NCI-H446 (cell line): Measurements from ENCODE around the gene LITAF.
"Not testable (repeated sequence)": the region's sequence is repeated elsewhere in the genome, so short reads cannot be mapped to it uniquely, and the experiment has no call there.

Experiments
- DNase-seq, 2 experiments: peaks; one replicate each; lab custom pipeline; 2025; lab: John Stamatoyannopoulos, UW

The LITAF gene

DNA sequence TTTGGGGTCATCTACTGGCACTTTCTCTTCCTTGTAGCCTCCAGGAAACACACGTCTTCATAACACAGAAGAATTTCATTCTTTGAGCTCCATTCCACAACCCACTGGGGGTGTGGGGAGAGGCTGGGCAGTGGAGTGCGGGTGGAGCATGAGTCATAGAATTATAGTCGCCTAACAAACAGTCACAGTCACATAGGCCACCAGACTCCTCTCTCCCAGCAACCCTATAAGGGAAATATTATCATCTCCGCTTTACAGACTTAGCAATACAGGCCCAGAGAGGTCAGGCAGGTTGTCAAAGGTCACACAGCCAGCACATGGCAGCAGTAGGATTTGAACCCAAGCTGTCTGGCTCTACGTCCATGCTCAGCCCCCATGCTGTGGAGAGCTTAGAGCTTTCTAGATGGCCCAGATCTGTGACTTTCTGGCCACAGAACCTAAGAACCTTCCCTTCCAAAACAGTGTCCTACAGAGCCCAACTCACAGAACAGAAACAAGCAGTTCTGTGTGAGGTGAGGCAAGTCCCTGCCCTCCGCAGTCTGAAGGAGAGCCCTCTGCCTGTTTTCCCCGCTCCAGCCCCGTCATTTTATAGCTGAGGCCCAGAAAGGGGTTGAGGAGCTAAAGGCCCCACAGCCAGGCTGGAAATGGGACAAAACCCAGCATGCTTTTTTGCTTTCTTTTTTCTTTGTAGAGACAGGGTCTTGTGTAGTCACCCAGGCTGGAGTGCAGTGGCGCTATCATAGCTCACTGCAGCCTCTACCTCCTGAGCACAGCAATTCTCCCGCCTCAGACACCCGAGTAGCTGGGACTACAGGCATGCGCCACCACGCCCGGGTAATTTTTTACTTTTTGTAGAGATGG lies 10.7 kb upstream of the LITAF start:
- no peak for DNase-seq

DNA sequence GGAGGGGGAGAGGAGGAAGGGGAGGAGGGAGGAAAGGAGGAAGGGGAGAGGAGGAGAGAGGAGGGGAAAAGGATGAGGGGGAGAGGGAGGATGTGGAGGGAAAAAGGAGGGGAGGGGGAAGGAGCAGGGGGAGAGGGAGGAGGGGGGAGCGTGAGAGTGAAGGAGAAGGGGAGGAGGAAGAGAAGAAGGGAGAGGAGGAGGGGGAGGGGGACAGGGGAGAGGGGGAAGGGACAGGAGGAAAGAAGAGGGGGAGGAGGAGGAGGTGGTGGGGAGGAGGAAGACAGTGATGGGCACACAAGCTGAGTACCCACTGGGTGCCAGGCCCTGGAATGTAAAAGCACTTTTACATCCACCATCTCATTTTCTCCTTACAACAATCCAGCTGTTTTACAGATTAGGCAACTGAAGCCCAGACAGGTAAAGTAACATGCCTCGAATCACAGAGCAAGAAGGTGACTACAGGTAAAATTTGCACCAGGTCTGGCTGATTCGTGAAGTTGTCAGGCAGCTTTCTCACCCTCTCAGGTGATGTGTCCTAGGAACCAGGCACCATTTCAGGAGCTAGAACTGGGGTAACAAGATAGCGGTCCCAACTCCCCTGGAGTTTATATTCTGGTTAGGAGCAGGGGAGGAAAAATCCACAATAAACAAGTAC lies 10.0 kb upstream of the LITAF start:
- no peak for DNase-seq

DNA sequence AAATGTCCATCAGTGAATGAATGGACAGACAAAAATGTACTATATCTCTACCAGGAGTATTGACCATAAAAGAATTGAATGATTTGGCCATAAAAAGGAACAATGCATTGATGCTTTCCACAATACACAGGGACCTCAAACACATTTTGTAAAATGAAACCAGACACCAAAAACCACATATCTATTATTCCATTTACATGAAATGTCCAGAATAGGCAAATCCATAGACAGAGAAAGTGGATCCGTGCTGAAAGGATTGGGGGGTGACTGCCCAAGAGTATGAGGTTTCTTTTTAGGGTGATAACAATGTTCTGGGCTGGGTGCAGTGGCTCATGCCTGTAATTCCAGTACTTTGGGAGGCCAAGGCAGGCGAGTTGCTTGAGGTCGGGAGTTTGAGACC lies 6.9 kb upstream of the LITAF start:
- DNase-seq: no peak

DNA sequence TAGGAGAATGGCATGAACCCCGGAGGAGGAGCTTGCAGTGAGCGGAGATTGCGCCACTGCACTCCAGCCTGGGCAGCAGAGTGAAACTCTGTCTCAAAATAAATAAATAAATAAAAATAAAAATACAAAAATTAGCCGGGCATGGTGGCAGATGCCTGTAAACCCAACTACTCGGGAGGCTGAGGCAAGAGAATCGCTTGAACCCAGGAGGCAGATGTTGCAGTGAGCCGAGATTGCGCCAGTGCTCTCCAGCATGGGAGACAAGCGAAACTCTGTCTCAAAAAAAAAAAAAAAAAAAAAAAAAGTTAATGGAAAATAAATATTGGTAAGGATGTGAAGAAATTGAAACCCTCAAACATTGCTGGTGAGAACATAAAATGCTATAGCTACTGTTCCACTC lies 6.4 kb upstream of the LITAF start:
- DNase-seq: not testable (repeated sequence)

DNA sequence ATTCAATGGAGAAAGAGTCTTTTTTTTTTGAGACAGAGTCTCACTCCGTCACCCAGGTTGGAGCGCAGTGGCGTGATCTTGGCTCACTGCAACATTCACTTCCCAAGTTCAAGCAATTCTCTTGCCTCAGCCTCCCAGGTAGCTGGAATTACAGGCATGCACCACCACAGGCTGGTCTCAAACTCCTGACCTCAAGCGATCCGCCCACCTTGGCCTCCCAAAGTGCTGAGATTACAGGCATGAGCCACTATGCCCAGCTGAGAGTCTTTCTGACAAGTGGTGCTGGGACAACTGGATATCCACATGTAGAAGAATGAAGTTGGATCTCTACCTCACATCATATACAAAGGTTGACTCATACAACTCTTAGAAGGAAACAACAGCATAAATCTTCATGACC lies 4.9 kb upstream of the LITAF start:
- DNase-seq: not testable (repeated sequence)

DNA sequence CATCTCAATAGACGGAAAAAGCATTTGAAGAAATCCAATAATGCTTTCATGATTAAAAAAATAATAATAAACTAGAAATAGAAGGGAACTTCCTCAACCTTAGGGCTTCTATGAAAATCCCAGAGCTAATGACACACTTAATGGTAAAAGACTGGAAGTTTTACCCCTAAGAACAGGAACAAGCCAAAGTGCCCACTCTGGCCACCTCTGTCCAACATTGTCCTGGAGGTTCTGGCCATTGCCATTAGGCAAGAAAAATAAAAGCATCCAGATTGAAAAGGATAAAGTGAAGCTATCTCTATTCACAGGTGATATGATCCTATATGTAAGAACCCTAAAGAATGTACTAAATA lies 2.5 kb upstream of the LITAF start:
- DNase-seq: no peak

DNA sequence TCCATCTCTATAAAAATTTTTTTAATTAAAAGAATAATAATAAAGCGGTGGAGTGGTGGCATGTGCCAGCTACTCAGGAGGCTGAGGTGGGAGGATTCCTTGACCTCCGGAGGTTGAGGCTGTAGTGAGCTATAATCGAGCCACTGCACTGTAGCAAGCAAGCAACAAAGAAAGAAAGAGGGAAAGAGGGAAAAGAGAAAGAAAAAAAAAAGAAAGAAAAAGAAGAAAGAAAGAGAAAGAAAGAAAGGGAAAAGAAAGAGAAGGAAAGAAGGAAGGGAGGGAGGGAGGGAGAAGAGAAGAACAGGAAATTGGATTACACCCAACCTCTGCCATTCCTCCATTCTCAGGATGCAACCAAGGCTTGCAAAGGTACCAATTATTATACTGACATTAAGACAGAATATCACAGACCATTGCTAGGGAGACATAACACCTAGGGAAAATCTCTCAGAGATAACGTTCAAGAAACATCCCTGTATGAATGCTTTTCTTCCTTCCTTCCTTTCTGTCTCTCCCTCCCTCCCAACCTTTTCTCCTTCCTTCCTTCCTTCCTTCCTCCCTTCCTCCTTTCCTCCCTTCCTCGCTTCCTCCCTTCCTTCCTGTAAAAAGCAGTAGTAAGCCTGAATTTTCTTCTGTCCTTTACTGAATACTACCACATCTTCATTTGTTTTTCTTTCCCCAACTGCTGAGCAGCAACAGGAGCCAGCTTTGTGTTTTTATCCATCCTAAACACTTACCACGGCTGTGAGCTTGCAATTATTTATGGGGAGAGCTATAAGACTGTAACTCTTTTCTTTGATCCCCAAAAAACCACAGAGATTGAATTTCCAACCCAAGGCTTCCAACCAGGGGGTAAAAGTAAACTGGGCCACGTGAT lies 1.8 kb upstream of the LITAF start:
- DNase-seq: no peak

DNA sequence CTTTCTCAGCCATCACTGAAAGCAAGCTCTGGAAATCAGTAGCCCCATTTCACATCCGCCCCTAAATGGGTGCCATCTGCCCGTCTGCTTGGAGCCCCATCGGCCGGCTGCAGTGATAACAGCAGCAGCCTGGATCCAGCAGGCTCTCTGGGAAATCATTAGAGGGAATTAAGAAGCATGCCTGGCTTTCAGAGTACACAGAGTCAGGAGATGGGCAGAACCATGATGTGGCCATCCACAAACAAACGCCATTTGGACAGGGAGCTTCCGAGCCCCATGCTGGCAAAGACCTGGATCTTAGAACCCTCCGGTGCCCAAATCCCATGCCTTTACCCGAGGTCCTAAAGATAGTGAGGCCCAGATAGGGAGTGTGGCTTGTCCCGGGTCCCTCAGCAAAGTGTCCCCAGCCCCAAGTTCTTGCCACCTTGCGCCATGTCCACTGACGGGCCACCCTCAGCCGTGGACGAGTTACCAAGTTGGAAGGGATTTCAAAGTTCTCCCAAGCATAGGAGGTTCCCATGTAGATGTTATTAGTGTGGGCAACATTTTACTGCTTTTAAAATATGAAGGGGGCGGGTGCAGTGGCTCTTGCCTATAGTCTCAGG lies 1.0 kb upstream of the LITAF start:
- DNase-seq: no peak

DNA sequence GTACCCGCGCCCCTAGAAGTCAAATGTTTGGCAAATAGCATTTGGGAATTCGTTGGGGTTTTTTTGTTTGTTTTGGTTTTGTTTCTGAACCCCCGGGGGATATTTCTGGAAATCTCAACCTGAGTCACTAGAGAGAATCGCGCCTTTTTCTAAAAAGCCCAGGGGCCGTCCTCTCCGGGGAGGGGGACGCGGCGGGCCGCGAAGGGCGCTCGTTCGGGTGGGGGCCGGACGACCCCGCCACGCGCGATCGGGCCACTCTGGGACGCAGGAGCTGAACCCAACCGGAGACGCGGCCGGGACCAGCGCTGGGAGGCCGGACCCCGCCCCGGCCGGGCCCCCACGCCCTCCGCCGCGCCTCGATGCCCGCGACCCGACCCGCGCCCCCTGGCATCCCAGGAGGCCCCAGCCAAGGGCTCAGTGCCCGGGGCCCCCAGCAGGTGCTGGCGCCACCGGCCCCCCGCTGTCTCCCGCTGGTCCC lies 302 bp downstream of the LITAF start:
- DNase-seq: no peak

DNA sequence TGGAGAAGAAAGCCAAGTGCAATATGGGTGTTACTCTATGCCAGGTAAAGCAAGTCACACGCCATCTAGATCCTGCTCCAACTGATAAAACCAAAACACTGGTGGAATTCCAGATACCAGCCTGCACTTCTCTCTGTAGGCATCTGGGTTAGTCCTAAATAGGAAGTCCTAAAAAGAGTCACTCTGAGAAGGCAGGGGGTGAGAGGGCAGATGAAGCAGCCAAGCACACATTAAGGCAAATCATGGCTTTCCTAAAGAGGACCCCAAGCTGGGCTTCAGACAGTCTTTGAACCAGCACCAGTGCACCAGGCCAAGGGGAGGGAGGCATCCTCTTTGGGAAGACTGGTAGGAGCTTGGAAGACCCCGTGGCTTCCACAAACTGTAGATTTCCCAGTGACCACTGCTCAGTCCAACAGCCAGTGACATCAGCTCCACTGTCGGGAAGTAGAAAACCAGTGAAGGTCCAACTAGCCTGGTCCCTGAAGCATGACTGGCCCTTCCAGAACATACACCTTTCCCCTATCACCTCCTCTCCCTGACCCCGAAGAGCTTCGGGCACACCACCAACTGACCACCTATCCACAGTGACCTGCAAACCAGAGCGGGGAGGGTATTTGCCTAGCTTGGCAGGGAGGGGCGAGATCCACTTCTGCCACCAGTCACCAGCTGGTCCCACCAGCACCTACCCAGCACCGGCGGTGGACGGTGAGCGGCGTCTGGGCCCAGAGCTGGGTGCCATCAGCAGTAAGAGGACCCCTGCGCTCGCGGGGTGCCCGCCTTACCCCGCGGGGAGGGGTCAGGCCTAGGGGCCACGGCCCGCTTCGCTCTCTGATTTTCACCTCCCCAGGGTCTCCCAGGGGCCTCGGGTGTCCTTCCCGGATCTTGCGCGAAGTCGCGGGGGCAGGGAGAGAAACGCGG lies 1.0 kb downstream of the LITAF start:
- no peak for DNase-seq

DNA sequence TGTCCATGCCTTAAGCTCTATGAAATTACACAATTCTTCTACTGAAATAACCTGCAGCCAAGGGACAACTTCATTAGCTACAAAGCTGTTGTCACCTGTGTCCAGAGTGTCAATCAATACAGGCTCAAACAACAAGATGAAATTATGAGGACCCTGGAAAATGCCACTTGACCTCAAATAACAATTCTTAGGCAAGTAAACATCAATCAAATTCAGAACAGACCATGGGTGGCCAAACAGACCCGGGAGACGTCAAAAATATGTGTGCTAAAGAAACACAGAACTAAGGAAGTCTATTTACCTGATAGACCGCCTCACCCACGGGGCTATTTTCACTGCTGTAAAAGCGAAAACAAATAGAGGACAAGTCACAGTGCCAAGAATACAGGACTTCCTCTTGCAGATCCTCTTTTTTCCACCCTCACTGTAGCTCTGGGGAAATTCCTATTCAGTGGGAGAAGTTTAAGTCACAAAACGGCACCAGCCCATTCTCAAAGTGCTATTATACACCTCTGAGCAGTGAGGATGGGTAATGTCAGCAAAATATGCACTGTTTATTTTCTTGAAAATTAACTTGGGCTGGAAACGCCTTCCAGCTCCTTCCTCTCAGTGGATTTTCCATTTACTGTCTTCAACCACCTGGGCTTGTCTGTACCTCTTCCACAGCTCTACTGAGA lies 2.7 kb downstream of the LITAF start:
- DNase-seq: no peak

DNA sequence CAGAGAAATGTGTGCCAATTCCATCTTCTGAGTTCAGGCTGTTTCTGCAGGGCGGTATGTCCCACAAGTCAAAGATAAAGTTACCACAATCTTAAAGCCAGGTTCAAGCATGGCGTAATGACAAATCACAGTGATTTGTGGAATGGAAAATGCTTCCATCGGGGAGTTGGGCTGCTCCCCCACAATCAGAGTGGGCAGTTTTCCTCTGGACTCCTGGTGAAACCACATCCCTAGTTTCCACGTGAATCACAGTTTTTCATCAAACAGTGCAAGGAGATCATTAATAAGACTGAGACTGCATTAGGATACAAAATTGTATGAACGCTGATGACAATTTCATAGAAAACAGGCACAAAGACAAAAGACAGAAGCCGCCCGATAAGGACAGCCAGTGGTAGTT lies 3.6 kb downstream of the LITAF start:
- DNase-seq: no peak

DNA sequence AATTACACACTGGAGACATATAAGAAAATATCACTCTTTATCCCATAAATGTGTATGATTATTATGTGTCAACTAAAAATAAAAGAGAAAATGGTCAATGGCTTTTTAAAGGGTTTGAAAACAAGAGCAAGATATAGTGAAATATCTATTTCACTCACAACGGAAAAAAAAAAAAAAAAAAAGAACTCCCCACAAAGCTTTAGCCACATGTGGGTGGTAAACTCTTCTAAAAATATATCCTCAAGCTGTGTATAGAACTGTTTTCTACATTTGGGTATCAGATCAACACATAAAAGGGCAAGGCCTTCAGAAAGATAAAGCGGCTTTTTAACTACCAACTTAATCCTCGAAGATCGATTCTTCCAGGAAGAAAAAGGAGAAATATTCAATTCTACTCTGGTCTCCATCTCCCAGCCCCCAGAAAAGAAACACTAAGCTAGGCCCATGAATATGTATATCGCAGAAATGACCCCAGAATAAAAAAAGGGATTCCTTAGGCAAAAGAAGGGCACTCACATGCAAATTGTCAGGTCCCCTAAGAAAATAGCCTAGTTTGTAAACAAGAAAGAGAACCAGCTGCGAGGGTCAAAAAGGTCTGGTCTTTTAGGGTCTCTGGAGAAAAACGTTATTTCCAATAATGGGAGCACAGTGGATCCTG lies 4.4 kb downstream of the LITAF start:
- no peak for DNase-seq

DNA sequence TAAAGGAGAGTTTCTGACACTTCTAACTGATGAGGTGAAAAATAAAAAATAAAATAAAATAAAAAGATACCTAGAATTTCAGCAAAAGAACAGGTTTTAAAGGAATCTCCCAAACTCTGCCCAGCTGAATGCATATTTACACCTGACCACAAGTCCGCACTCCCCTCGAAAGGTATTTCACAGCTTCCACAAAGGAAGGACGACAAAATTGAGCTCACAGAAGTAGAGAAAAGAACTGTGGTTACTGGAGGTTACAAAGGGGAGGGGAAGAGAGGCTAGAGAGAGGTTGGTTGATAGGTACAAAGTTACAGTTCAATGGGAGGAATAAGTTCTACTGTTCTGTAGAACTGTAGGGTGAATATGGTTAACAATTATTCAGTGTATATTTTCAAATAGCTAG lies 5.0 kb downstream of the LITAF start:
- DNase-seq: no peak

DNA sequence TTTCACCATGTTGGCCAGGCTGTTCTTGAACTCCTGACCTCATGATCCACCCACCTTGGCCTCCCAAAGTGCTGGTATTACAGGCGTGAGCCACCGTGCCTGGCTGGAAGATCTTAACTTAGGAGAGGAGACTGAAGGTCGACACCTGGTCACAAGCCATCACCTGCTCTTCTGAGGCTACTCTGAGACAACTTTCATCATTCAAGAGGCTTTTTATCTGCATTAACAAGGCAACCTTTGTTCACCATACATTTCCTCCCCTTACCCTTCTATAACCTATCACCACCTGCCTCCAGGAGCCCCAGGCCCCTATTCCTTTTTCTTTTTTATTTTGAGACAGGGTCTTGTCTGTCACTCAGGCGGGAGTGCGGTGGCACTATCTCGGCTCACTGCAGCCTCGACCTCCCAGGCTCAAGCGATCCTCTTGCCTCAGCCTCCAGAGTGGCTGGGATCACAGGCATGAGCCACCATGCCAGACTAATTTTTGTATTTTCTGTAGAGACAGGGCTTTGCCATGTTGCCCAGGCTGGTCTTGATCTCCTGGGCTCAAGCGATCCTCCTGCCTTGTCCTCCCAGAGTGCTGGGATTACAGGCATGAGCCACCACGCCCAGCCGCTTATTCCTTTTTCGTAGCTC lies 6.2 kb downstream of the LITAF start:
- DNase-seq: no peak

DNA sequence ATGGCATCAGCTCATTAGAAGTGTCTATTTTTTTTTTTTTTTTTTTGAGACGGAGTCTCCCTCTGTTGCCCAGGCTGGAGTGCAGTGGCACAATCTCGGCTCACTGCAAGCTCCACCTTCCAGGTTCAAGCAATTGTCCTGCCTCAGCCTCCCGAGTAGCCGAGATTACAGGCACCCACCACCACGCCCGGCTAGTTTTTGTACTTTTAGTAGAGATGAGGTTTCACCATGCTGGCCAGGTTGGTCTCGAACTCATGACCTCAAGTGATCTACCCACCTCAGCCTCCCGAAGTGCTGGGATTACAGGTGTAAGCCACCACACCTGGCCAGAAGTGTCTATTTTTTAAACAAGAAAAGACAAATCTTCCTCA lies 9.4 kb downstream of the LITAF start:
- not testable (repeated sequence) for DNase-seq

DNA sequence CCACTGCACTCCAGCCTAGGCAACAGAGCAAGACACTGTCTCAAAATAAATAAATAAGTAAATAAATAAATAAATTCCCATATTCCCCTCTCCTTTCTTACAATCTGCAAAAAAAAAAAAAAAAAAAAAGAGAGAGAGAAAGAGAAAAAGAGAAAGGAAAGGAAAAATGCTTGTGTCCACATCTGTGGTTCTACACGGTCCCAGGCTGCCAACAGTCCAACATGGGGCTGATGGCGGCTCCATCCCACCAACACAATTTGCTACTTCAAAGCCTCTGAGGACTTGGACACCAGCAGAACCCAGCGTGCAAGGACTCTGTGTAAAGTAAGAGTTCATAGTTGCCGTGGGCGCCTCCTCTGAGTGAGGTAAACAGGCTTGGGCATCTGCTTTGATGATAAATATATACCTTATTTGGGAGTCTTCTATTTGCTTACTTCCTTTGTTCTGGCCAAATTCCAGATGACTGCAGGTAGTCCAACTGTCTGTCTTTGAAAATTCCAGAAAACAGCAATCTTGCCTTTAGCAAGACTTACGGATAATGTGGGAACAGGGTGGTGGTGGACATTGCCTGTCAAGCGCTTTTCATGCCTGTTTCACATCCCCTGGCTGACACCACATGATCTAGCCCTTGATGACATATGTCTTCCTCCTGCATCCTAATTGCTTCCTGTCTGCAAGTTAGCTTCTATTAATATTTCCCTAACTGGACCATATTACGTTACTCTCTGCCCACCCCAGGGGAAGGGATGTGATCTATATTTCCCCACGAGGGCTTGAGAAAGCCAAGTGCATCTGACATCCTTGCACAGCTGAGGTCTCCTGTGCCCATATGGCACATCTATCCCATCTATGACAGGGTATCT lies 10.1 kb downstream of the LITAF start:
- peak in 1 of 2 experiments; percentile 46 for DNase-seq

DNA sequence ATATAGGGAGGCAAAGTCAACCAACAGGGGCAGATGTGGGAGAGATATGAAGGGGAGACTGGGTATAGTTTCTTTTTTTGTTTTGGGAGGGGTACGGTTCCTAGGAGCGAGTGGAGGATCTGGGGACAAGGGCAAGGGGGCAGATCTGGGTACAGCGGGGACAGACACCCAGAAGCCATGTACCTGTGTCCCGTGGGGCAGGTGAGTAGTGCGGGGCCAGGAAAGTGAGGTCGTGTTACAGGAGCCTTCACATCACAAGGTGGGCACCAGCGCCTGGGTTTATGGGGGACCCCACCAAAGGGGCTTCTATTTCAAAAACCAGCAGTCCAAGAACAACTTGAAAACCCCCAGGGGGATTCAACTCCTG lies 11.5 kb downstream of the LITAF start:
- DNase-seq: no peak
